Neutrophil (primary cell): ENCODE data around the gene PNMA6E.

Source experiments
- H3K27ac ChIP-seq: fragments of 200-600 bp; sonication (generic); 2 replicates; pipeline ENCODE4 v1.5.1; 2016; ENCODE audit warnings: mild to moderate bottlenecking, moderate library complexity
- H3K27me3 ChIP-seq: fragments of 200-600 bp; sonication (generic); 2 replicates; pipeline ENCODE4 v1.6.0; 2016; ENCODE audit warnings: mild to moderate bottlenecking
- H3K36me3 ChIP-seq: fragments of 200-600 bp; sonication (generic); 2 replicates; pipeline ENCODE4 v1.5.1; 2017
- H3K4me1 ChIP-seq, 2 experiments: fragments of 200-600 bp in 1 of 2; sonication (generic) in 1 of 2; 1 replicate in 1 of 2; 2 replicates in 1 of 2; pipeline versions ENCODE4 v1.5.1 to v1.6.1; 2013 to 2016; ENCODE audit warnings: low read depth in 1 of 2, low read length in 1 of 2, mild to moderate bottlenecking in 1 of 2, moderate library complexity in 1 of 2; ENCODE audit not compliant: control insufficient read depth in 1 of 2, insufficient read depth in 1 of 2
- H3K4me3 ChIP-seq, 2 experiments: fragments of 200-600 bp in 1 of 2; sonication (generic) in 1 of 2; 1 replicate in 1 of 2; 2 replicates in 1 of 2; pipeline ENCODE4 v1.5.1; 2013 to 2016; ENCODE audit warnings: low read depth in 1 of 2, low read length in 1 of 2, mild to moderate bottlenecking in 1 of 2, moderate library complexity in 1 of 2
- H3K9me3 ChIP-seq: fragments of 200-600 bp; sonication (generic); 2 replicates; pipeline ENCODE4 v1.5.1; 2016
- TF ChIP-seq, protein P1 (sequence below): fragments of 200-600 bp; sonication (generic); IDR thresholded peaks from 2 replicates; pipeline ENCODE4 v1.5.1; 2016; ENCODE audit warnings: antibody characterized with exemption

Gene PNMA6E

DNA sequence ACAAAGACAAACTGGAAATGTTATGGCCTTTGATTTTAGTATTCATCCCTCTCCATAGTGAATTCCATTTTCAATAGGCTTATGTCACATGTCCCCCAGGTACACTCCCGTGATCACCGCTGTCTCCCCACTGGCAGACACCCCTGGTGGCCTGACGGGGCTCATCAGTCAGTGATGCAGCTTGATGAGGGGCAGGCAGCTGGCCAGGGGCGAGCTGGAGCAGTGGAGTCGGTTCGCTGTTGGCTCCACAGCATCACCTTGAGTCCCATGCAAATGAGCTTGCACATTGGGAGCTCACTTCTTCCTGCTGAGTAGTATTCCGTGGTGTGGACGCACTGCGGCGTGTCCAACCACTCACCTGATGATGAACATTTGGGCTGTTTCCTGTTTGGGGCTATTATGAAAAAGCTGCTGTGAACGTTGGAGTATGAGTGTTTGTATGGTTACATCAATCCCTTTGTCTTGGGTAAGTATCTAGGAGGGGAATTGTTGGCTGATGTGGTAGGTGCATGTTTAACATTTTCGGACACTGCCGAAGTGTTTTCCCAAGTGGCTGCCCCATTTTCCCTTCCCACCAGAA is 39.5 kb upstream of the PNMA6E start:
- TF ChIP-seq, protein P1, sequence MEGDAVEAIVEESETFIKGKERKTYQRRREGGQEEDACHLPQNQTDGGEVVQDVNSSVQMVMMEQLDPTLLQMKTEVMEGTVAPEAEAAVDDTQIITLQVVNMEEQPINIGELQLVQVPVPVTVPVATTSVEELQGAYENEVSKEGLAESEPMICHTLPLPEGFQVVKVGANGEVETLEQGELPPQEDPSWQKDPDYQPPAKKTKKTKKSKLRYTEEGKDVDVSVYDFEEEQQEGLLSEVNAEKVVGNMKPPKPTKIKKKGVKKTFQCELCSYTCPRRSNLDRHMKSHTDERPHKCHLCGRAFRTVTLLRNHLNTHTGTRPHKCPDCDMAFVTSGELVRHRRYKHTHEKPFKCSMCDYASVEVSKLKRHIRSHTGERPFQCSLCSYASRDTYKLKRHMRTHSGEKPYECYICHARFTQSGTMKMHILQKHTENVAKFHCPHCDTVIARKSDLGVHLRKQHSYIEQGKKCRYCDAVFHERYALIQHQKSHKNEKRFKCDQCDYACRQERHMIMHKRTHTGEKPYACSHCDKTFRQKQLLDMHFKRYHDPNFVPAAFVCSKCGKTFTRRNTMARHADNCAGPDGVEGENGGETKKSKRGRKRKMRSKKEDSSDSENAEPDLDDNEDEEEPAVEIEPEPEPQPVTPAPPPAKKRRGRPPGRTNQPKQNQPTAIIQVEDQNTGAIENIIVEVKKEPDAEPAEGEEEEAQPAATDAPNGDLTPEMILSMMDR: no peak
- H3K36me3 ChIP-seq: no peaks in the 10 kb centered on the region
- H3K27me3 ChIP-seq: no peaks in the 10 kb centered on the region
- H3K9me3 ChIP-seq: no peaks in the 10 kb centered on the region
- no peak overlapping the region for H3K4me3 ChIP-seq
- no peak overlapping the region for H3K27ac ChIP-seq
- no peaks in the 10 kb centered on the region for H3K4me1 ChIP-seq

DNA sequence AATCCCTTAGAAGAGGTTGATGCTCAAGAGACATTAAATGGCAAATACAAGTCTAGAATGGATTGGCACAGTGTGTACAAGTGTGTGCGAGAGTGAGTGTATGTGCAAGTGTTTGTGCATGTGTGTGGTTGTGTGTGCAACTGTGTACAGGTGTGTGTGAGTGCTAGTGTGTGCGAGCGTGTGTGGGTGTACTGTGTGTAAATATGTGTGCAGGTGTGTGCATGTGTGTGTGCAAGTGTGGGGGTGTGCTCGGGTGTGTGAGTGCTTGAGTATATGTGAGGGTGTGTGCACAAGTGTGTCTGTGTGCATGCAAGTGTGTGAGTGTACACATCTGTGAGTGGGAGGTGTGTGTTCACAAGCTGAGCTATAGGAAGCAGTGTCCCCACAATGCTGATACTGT is 38.8 kb upstream of the PNMA6E start:
- H3K27ac ChIP-seq: no peak overlapping the region
- no peaks in the 10 kb centered on the region for H3K36me3 ChIP-seq
- no peaks in the 10 kb centered on the region for H3K4me1 ChIP-seq
- TF ChIP-seq, protein P1: no peak
- H3K27me3 ChIP-seq: no peaks in the 10 kb centered on the region
- no peaks in the 10 kb centered on the region for H3K9me3 ChIP-seq
- no peak overlapping the region for H3K4me3 ChIP-seq

DNA sequence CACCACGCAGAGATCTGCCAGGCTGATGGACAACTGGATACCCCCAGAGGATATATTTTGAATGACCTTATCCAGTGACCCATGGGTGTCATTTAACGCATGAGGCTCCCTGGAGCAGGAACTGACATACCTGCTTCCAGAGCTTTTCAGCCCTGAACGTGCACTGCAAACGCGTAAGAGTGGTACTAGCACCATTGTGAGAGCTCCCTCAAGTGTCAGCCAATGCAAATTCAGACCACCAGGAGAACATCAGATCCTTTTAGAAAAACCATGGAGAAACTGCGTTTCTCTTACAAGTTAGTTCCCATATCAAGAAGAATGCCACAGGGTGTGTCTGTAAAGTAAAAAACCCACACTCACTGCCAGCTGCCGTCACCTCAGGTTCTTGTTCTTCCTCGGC is 37.4 kb upstream of the PNMA6E start:
- no peaks in the 10 kb centered on the region for H3K36me3 ChIP-seq
- H3K4me3 ChIP-seq: no peak overlapping the region
- no peaks in the 10 kb centered on the region for H3K27me3 ChIP-seq
- TF ChIP-seq, protein P1: no peak
- H3K27ac ChIP-seq: no peak overlapping the region
- H3K9me3 ChIP-seq: no peaks in the 10 kb centered on the region
- no peaks in the 10 kb centered on the region for H3K4me1 ChIP-seq

DNA sequence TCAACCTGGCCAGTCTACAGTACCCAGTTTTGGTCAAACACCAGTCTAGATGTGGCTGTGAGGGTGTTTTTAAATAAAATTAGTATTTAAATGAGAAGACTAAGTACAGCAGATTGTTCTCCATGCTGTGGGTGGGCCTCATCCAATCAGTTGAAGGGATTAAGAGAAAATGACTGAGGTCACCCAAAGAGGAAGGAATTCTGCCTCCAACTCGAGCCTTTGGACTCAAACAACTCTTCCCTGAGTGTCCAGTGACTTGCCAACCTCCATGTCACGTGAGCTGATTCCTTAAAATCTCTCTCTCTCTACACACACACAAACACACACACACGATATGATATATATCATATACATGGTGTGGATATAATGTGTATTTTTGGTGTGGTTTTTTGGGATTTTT is 34.7 kb upstream of the PNMA6E start:
- Histone ChIP-seq H3K27me3 (no peaks in the 10 kb centered on the region), H3K9me3 (no peaks in the 10 kb centered on the region), H3K27ac (no peak overlapping the region), H3K36me3 (no peaks in the 10 kb centered on the region), H3K4me1 (no peaks in the 10 kb centered on the region), H3K4me3 (no peak overlapping the region)
- TF ChIP-seq, protein P1: no peak

DNA sequence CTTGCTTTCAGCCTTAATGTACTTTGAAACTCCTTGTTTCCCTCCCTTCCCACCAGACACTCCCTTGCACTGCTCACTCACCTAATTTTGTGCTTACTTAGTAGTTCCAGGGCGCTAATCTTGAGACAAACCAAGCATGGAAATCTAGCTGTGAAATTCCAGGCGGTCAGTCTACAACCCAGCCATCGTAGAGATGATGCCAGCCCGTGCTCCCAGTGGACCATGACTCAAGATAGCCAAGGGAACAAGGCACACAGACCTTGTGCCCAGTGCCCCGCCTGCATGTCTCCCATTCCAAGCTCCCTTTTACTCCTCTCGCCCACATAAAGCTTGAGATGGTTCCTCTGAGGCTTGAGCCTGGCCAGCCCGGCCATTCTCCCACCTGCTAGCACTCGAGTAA is 33.7 kb upstream of the PNMA6E start:
- TF ChIP-seq, protein P1: no peak
- no peaks in the 10 kb centered on the region for H3K27me3 ChIP-seq
- no peaks in the 10 kb centered on the region for H3K36me3 ChIP-seq
- H3K4me1 ChIP-seq: no peaks in the 10 kb centered on the region
- no peak overlapping the region for H3K4me3 ChIP-seq
- H3K9me3 ChIP-seq: no peaks in the 10 kb centered on the region
- H3K27ac ChIP-seq: no peak overlapping the region
